IMR-90 (cell line): Measurements from ENCODE around the gene OTC. TPM values are rescaled to one million over a fixed set of nuclear protein-coding genes. Genes with fewer than 3 reads are reported as not detected.

Experiments
- ATAC-seq: fragments of 200-7000 bp; cut with Tn5 transposase; 2 replicates; pipeline ENCODE4 v1.9.1; 2020; ENCODE audit warnings: low read depth, mild to moderate bottlenecking, moderate library complexity
- BruUV-seq: library from RNA; stranded (reverse); fragments of 400-500 nt; replicated peaks from 2 replicates; lab custom pipeline; 2021; lab: Mats Ljungman, UMichigan
- CTCF ChIA-PET: fragments of 300-600 bp; formaldehyde crosslinking; extraction: SDS; loops from one replicate; lab custom pipeline; 2021; ENCODE audit warnings: antibody characterized with exemption; lab: Yijun Ruan, JAX
- POLR2A ChIA-PET: fragments of 300-600 bp; sonication (Branson Sonifier 250); formaldehyde crosslinking; loops from one replicate; lab custom pipeline; 2022; ENCODE audit warnings: antibody characterized with exemption; ENCODE audit not compliant: unreplicated experiment; lab: Charles Lee
- DNase-seq: peaks from one replicate; pipeline ENCODE4 v3.0.0; 2013
- H2AFZ ChIP-seq: replicated peaks from 2 replicates; pipeline ENCODE3; 2013; ENCODE audit warnings: low read length, mild to moderate bottlenecking; ENCODE audit not compliant: poor library complexity
- H2AK5ac ChIP-seq: 2 replicates; pipeline ENCODE4 v1.6.1; 2013; ENCODE audit warnings: low read depth, low read length, inconsistent platforms
- H2AK9ac ChIP-seq: replicated peaks from 2 replicates; pipeline ENCODE3; 2013; ENCODE audit warnings: mild to moderate bottlenecking, low read depth, low read length, moderate library complexity; ENCODE audit not compliant: poor library complexity
- H2BK120ac ChIP-seq: 2 replicates; pipeline ENCODE4 v1.6.1; 2013; ENCODE audit warnings: low read depth, low read length, inconsistent platforms
- H2BK15ac ChIP-seq: 3 replicates; pipeline ENCODE4 v1.6.1; 2013; ENCODE audit warnings: low read depth, low read length, inconsistent platforms
- H2BK20ac ChIP-seq: 2 replicates; pipeline ENCODE4 v1.6.1; 2013; ENCODE audit warnings: low read depth, mild to moderate bottlenecking, inconsistent platforms, low read length, moderate library complexity
- H2BK5ac ChIP-seq: 2 replicates; pipeline ENCODE4 v1.6.1; 2013; ENCODE audit warnings: mild to moderate bottlenecking, low read depth, low read length, inconsistent platforms; ENCODE audit not compliant: poor library complexity, severe bottlenecking
- H3K14ac ChIP-seq: replicated peaks from 2 replicates; pipeline ENCODE4 v1.6.1; 2013; ENCODE audit warnings: low read depth, low read length, inconsistent platforms
- H3K18ac ChIP-seq: 2 replicates; pipeline ENCODE4 v1.6.1; 2013; ENCODE audit warnings: low read depth, low read length, control low read depth
- H3K23ac ChIP-seq: 2 replicates; pipeline ENCODE4 v1.6.1; 2013; ENCODE audit warnings: low read depth, low read length, inconsistent platforms
- H3K27ac ChIP-seq: 2 replicates; pipeline ENCODE4 v1.5.1; 2013; ENCODE audit warnings: mild to moderate bottlenecking, control low read depth, low read length; ENCODE audit not compliant: insufficient read depth
- H3K27me3 ChIP-seq: 2 replicates; pipeline ENCODE4 v1.6.1; 2013; ENCODE audit warnings: low read length; ENCODE audit not compliant: control insufficient read depth, insufficient read depth
- H3K36me3 ChIP-seq: 2 replicates; pipeline ENCODE4 v1.6.1; 2013; ENCODE audit warnings: low read length, mixed read lengths; ENCODE audit not compliant: control insufficient read depth, insufficient read depth
- H3K4ac ChIP-seq: 2 replicates; pipeline ENCODE4 v1.6.1; 2013; ENCODE audit warnings: low read depth, low read length, inconsistent platforms
- H3K4me1 ChIP-seq: 2 replicates; pipeline ENCODE4 v1.6.1; 2013; ENCODE audit warnings: low read length, mixed read lengths; ENCODE audit not compliant: control insufficient read depth, insufficient read depth
- H3K4me2 ChIP-seq: 2 replicates; pipeline ENCODE4 v1.6.1; 2013; ENCODE audit warnings: low read depth, mild to moderate bottlenecking, control low read depth, low read length, moderate library complexity
- H3K4me3 ChIP-seq: 2 replicates; pipeline ENCODE4 v1.5.1; 2013; ENCODE audit warnings: low read depth, mild to moderate bottlenecking, control low read depth, low read length, moderate library complexity; ENCODE audit not compliant: insufficient read depth
- H3K56ac ChIP-seq: 2 replicates; pipeline ENCODE4 v1.6.1; 2013; ENCODE audit warnings: low read length, inconsistent platforms; ENCODE audit not compliant: insufficient read depth; ENCODE audit errors: extremely low read depth
- H3K79me1 ChIP-seq, 2 experiments: 2 replicates each; pipeline ENCODE4 v1.6.1; 2013; ENCODE audit warnings: low read length in 2 of 2, inconsistent platforms in 1 of 2, low read depth in 1 of 2
- H3K9ac ChIP-seq: 2 replicates; pipeline ENCODE4 v1.6.1; 2013; ENCODE audit warnings: low read depth, low read length, control low read depth
- H3K9me1 ChIP-seq: 2 replicates; pipeline ENCODE4 v1.6.1; 2013; ENCODE audit warnings: low read length, inconsistent platforms; ENCODE audit not compliant: insufficient read depth
- H3K9me3 ChIP-seq: 2 replicates; pipeline ENCODE4 v1.6.1; 2013; ENCODE audit warnings: low read length; ENCODE audit not compliant: control insufficient read depth, insufficient read depth
- H4K20me1 ChIP-seq: 2 replicates; pipeline ENCODE4 v1.6.1; 2013; ENCODE audit warnings: low read length, inconsistent platforms; ENCODE audit not compliant: insufficient read depth
- H4K5ac ChIP-seq: 2 replicates; pipeline ENCODE4 v1.6.1; 2013; ENCODE audit warnings: mild to moderate bottlenecking, low read depth, low read length, control low read depth
- H4K8ac ChIP-seq, 2 experiments: 2 replicates each; pipeline ENCODE4 v1.6.1; 2013; ENCODE audit warnings: low read depth in 2 of 2, low read length in 2 of 2, control low read depth in 1 of 2, inconsistent platforms in 1 of 2
- H4K91ac ChIP-seq: 2 replicates; pipeline ENCODE4 v1.6.1; 2013; ENCODE audit warnings: low read depth, low read length, inconsistent platforms; ENCODE audit not compliant: insufficient read depth
- FOS ChIP-seq: fragments of 150-350 bp; IDR thresholded peaks from 2 replicates; pipeline ENCODE4 v1.6.1; 2016; ENCODE audit warnings: low read depth, low read length
- RCOR1 ChIP-seq: IDR thresholded peaks from 2 replicates; pipeline ENCODE4 v1.6.1; 2012; ENCODE audit warnings: mild to moderate bottlenecking, low read length, improper control_type of control experiment; ENCODE audit not compliant: insufficient replicate concordance
- WGBS, 2 experiments: methylation state at CpG; one replicate each; pipeline versions ENCODE4 v1.1.5 to v1.1.7; 2013; ENCODE audit warnings: missing lambda C conversion rate in 2 of 2; ENCODE audit not compliant: insufficient read length in 1 of 2; ENCODE audit errors: extremely low coverage in 2 of 2; 5-methylcytosine and 5-hydroxymethylcytosine counted together
- dilution Hi-C: fragments of 300-500 bp; cut with HindIII; formaldehyde crosslinking; loops from one replicate; pipeline ENCODE4 v1.14.3; 2018; ENCODE audit warnings: low sequenced_read_pairs; ENCODE audit not compliant: unreplicated experiment
- in situ Hi-C: fragments of 300-500 bp; cut with MboI; formaldehyde crosslinking; loops from 3 replicates; pipeline ENCODE4 v1.14.3; 2019; ENCODE audit warnings: low sequenced_read_pairs, inconsistent platforms, mixed read lengths
- intact Hi-C: fragments of 100-400 bp; cut with micrococcal nuclease; formaldehyde crosslinking; loops from 2 replicates; pipeline ENCODE4 v1.10.0; 2022
- polyA plus RNA-seq, 3 experiments: library from polyadenylated mRNA; depleted of rRNA; stranded (reverse); fragments of >200 nt; gene quantifications; 2 replicates each; pipeline ENCODE4 v1.2.3, GENCODE V29; 2012; ENCODE audit warnings: low replicate concordance in 1 of 3
- total RNA-seq: library from RNA; depleted of rRNA; stranded (reverse); fragments of >200 nt; gene quantifications from 2 replicates; pipeline ENCODE4 v1.2.3, GENCODE V29; 2012

Gene OTC
- total and polyA plus RNA-seq, 2 of the 4 experiments (the other 2 are of a cell fraction), result not detected

- in situ Hi-C loops (no loop called here), dilution Hi-C loops (no loop called here), intact Hi-C loops (no loop called here)
- Histone ChIP-seq H3K9ac (no peak overlapping the region), H3K4me2 (peak overlapping the region; percentile 15; the same call in 1 of the 2 replicates), H3K14ac (no peak overlapping the region), H2BK15ac (no peak overlapping the region; the same call in 2 of the 3 replicates), H3K27me3 (no peaks in the 10 kb centered on the region), H2BK5ac (peak overlapping the region; percentile 54), H3K36me3 (no peaks in the 10 kb centered on the region), H3K4me3 (no peak overlapping the region), H3K9me3 (no peaks in the 10 kb centered on the region), H3K9me1 (no peaks in the 10 kb centered on the region), H4K5ac (no peak overlapping the region), H3K23ac (no peak overlapping the region), H3K56ac (no peak overlapping the region), H2BK20ac (no peak overlapping the region), H3K18ac (no peak overlapping the region), H3K27ac (peak overlapping the region; percentile 13; the same call in 1 of the 2 replicates), H3K79me1 (no peaks in the 10 kb centered on the region), H4K91ac (no peak overlapping the region), H2AFZ (no peak overlapping the region), H4K20me1 (no peaks in the 10 kb centered on the region), H4K8ac (peak overlapping the region in 1 of 2 experiments; percentile 57; a peak in 1 of 4 replicates), H2AK9ac (no peak overlapping the region), H2BK120ac (peak overlapping the region; percentile 73; the same call in 1 of the 2 replicates), H3K4me1 (peaks cover 2% of the 10 kb centered on the region), H2AK5ac (no peak overlapping the region), H3K4ac (peak overlapping the region; percentile 43; the same call in 1 of the 2 replicates)
- BruUV-seq, result no TSS peak
- ChIA-PET CTCF (no interaction called here), POLR2A (no interaction called here)
- ATAC-seq, result peak; percentile 65
- peak; percentile 84 for DNase-seq
- TF ChIP-seq FOS (0 out of 2 replicates have a peak, but pooled peaks have one; percentile 13), RCOR1 (no peak)
- WGBS, 2 experiments, result no CpG with 5 or more reads among the region's 4 CpGs
These were observed 40.0 kb upstream of the OTC start for GRCh38 chrX:38312436-38312835.
